ENCODE results near the gene AMOTL2. TPM values are rescaled to one million over a fixed set of nuclear protein-coding genes. Genes with fewer than 3 reads are reported as not detected.

Gene AMOTL2
- total and polyA plus RNA-seq, 10 of the 15 experiments (the other 5 are each of a cell fraction or from before 2014, with no cell fraction given) = 0.20 to 0.33 TPM; not detected in 8

DNA sequence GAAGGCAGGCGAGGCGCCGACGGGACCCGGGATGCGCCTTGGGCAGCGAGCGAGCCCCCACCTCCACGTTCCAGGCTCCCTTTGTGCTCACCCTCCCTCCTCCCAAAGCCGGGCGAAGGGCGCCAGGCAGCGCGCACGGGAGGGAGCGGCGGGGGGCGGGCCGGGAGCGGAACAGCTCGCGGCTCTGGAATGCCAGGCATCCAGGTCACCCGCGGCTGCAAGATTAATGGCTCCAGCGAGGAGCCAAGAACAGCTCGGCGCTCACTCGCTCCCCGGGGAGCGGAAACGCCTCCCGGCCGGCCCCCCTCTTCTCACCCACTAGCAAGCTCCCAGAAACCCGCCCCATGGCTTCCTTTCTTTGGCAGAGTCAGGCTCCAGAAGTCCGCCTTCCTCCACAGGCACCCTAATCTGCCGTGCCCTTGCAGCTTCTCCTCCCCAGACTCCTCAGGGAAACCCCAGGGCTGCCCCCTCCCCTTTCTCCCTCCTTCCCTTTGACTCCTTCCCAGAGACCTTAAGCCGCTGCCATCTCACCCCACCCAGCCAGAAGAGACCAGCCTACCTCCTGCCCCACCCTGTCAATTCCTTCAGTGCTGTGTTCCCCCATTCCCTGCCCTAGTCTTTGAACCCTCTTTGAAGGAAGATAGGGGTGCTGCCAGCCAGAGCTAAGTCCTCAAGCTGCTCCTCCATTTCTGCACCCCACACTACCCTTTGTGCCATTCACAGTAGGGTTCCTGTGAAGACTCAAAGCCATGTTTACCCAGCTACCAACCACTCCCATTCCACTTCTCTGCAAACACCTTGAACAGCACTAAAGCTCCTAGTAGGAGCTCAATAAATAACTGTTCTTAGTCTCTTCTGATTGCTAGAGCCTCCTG lies 9.9 kb downstream of the AMOTL2 start:
- CTCF ChIA-PET = interaction anchor here (0.6 kb wide), 1 partner anchor 23 kb away, joined by 3 read pairs; no protein-coding TSS in a partner anchor
- H3K4me3 ChIP-seq = no peak overlapping the region

DNA sequence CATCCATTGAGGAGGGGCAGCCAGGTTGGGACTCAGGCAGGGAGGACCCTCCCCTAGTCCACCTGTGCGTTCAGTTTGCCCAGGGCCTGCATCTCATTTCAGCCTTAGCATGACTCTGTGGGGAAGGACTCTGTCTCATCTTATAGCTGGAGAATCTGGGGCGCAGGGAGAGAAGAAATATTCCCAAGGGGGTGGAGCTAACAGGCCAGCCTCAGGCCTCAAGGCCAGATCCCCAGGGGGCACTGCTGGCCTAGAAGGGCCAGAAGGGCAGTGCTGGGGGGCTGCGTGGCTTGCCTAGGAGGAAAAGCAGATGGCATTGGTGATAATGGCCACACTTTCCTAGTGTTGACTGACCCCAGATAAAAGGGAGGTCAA lies 10.9 kb downstream of the AMOTL2 start:
- H3K79me2 ChIP-seq (ENCODE audit: control insufficient read depth, insufficient read depth, low read length) = no peaks in the 10 kb centered on the region
- TF ChIP-seq SUZ12 (IDR thresholded peaks at IDR 0.05; ENCODE audit: unreplicated experiment) = no peak
- TF ChIP-seq CHD2 (IDR thresholded peaks at IDR 0.05; ENCODE audit: borderline replicate concordance, low read depth, low read length) = no peak
- TF ChIP-seq ZNF217 (IDR thresholded peaks at IDR 0.05) = no peak
- TF ChIP-seq SMARCA5 (IDR thresholded peaks at IDR 0.05) = no peak
- no peak for TF ChIP-seq ZBED1 (IDR thresholded peaks at IDR 0.05; ENCODE audit: borderline replicate concordance)
- TF ChIP-seq SRF (IDR thresholded peaks at IDR 0.05; ENCODE audit: low read depth in 2 of 2, low read length in 2 of 2) = no peak
- TF ChIP-seq KAT2A (conservative IDR thresholded peaks at IDR 0.05; ENCODE audit: control insufficient read depth, low read depth, low read length) = no peak
- TF ChIP-seq KDM1A (IDR thresholded peaks at IDR 0.05; ENCODE audit: borderline replicate concordance) = no peak
- TF ChIP-seq EP300 (IDR thresholded peaks at IDR 0.05; ENCODE audit: borderline replicate concordance in 1 of 2, control insufficient read depth in 1 of 2, low read depth in 2 of 2, low read length in 2 of 2) = no peak
- TF ChIP-seq IRF4 (IDR thresholded peaks at IDR 0.05; ENCODE audit: low read depth, low read length) = no peak
- no peak for TF ChIP-seq BCLAF1 (IDR thresholded peaks at IDR 0.05)
- TF ChIP-seq JUNB (IDR thresholded peaks at IDR 0.05) = no peak

More for the DNA sequence above, 9.9 kb downstream of the AMOTL2 start:
- no peak; the same call in 2 of the 3 replicates for ATAC-seq
- no peaks in the 10 kb centered on the region for H3K79me2 ChIP-seq (ENCODE audit: control insufficient read depth, insufficient read depth, low read length)
- intact Hi-C loops (cut with micrococcal nuclease; ENCODE audit: unreplicated experiment) = no loop called here
- RAD21 ChIA-PET (ENCODE audit: unreplicated experiment) = no interaction called here
- WGBS (ENCODE audit: insufficient coverage, insufficient replicate concordance, low lambda C conversion rate, missing lambda C conversion rate) = 17% methylated on average over 24 of the region's 37 CpGs
- POLR2A ChIA-PET = no interaction called here
- no peaks in the 10 kb centered on the region for H4K20me1 ChIP-seq (ENCODE audit: control insufficient read depth, insufficient read depth)
- in situ Hi-C loops (cut with MboI) = no loop called here
- no peak for FAIRE-seq
- no peak overlapping the region for H3K27ac ChIP-seq (ENCODE audit: control insufficient read depth, insufficient read depth)
- H2AFZ ChIP-seq (ENCODE audit: control insufficient read depth, low read depth, low read length) = no peak overlapping the region
- TF ChIP-seq FOS (IDR thresholded peaks at IDR 0.05; ENCODE audit: borderline replicate concordance, extremely low read depth, insufficient read length) = no peak
- no peak for TF ChIP-seq ETV6 (conservative IDR thresholded peaks at IDR 0.05 in 1 of 2, IDR thresholded peaks at IDR 0.05 in 1 of 2; ENCODE audit: borderline replicate concordance in 1 of 2, low read depth in 1 of 2)
- no peak for TF ChIP-seq ZNF622 (IDR thresholded peaks at IDR 0.05)
- TF ChIP-seq SMAD5 (IDR thresholded peaks at IDR 0.05; ENCODE audit: low read depth) = no peak
- TF ChIP-seq ZBED1 (IDR thresholded peaks at IDR 0.05; ENCODE audit: borderline replicate concordance) = no peak
- no peak for TF ChIP-seq SREBF1 (IDR thresholded peaks at IDR 0.05; ENCODE audit: low read length)
- no peak for TF ChIP-seq GATAD2B (conservative IDR thresholded peaks at IDR 0.05; ENCODE audit: low read depth)
- no peak for TF ChIP-seq SIN3A (IDR thresholded peaks at IDR 0.05; ENCODE audit: low read depth, low read length)
- no peak for TF ChIP-seq STAT1 (conservative IDR thresholded peaks at IDR 0.05)
- TF ChIP-seq KLF5 (IDR thresholded peaks at IDR 0.05; ENCODE audit: partially characterized antibody) = no peak
- peak overlapping the region; percentile 28; the same call in 1 of the 2 replicates for H3K4me2 ChIP-seq (ENCODE audit: control insufficient read depth, insufficient read depth)
- no peak overlapping the region for H3K9ac ChIP-seq (ENCODE audit: control insufficient read depth, insufficient read depth, low read length)
- BruUV-seq (replicated peaks) = no TSS peak
- no peak for DNase-seq (ENCODE audit: low read depth, low spot score)
- H3K36me3 ChIP-seq (ENCODE audit: control insufficient read depth in 2 of 2, insufficient read depth in 2 of 2, low read length in 1 of 2) = no peaks in the 10 kb centered on the region
- SMC1A ChIA-PET (ENCODE audit: uncharacterized antibody, unreplicated experiment) = no interaction called here
- no peaks in the 10 kb centered on the region for H3K4me1 ChIP-seq (ENCODE audit: control insufficient read depth, insufficient read depth, low read length)
- H3K27me3 ChIP-seq (replicated peaks in 1 of 2; ENCODE audit: control insufficient read depth in 2 of 2, insufficient read depth in 2 of 2, low read length in 1 of 2) = peaks cover 4% of the 10 kb centered on the region in 2 experiments
- no peaks in the 10 kb centered on the region for H3K9me3 ChIP-seq (replicated peaks; ENCODE audit: control insufficient read depth, insufficient read depth, low read length)

More for the DNA sequence above, 10.9 kb downstream of the AMOTL2 start:
- ChIA-PET POLR2A (no interaction called here), SMC1A (ENCODE audit: uncharacterized antibody, unreplicated experiment) (no interaction called here), CTCF (no interaction called here), RAD21 (ENCODE audit: unreplicated experiment) (no interaction called here)
- no peaks in the 10 kb centered on the region for H3K9me3 ChIP-seq (replicated peaks; ENCODE audit: control insufficient read depth, insufficient read depth, low read length)
- no peak overlapping the region for H3K9ac ChIP-seq (ENCODE audit: control insufficient read depth, insufficient read depth, low read length)
- no peak overlapping the region for H3K27ac ChIP-seq (ENCODE audit: control insufficient read depth, insufficient read depth)
- in situ Hi-C loops (cut with MboI) = no loop called here
- no peak overlapping the region for H3K4me2 ChIP-seq (ENCODE audit: control insufficient read depth, insufficient read depth)
- H3K4me3 ChIP-seq = no peak overlapping the region
- DNase-seq (ENCODE audit: low read depth, low spot score) = no peak
- no peak for ATAC-seq
- 36% methylated on average over 3 of the region's 3 CpGs for WGBS (ENCODE audit: insufficient coverage, insufficient replicate concordance, low lambda C conversion rate, missing lambda C conversion rate)
- H3K27me3 ChIP-seq (replicated peaks in 1 of 2; ENCODE audit: control insufficient read depth in 2 of 2, insufficient read depth in 2 of 2, low read length in 1 of 2) = peaks cover 4% of the 10 kb centered on the region in 2 experiments
- no peaks in the 10 kb centered on the region for H3K4me1 ChIP-seq (ENCODE audit: control insufficient read depth, insufficient read depth, low read length)
- no peak overlapping the region for H2AFZ ChIP-seq (ENCODE audit: control insufficient read depth, low read depth, low read length)
- intact Hi-C loops (cut with micrococcal nuclease; ENCODE audit: unreplicated experiment) = no loop called here
- H4K20me1 ChIP-seq (ENCODE audit: control insufficient read depth, insufficient read depth) = no peaks in the 10 kb centered on the region
- no TSS peak for BruUV-seq (replicated peaks)
- FAIRE-seq = no peak
- H3K36me3 ChIP-seq (ENCODE audit: control insufficient read depth in 2 of 2, insufficient read depth in 2 of 2, low read length in 1 of 2) = no peaks in the 10 kb centered on the region
